Effector memory CD8-positive, alpha-beta T cell (primary cell): ENCODE data around the gene SCTR.

Experiments used
- ATAC-seq: fragments of 150-1000 bp; cut with Tn5 transposase; replicated peaks from 2 replicates; pipeline ENCODE4 v1.10.0; 2021; ENCODE audit warnings: mild to moderate bottlenecking, moderate library complexity
- DNase-seq, 3 experiments: peaks; one replicate each; pipeline ENCODE4 v3.0.0; 2021
- H3K27ac Mint-ChIP-seq, 2 donors: one replicate each; pipeline ENCODE4 v1.8.0; 2022; ENCODE audit warnings: mild to moderate bottlenecking in 2 of 2, mixed read lengths in 2 of 2, moderate library complexity in 2 of 2
- H3K27me3 Mint-ChIP-seq, 2 donors: one replicate each; pipeline ENCODE4 v1.8.0; 2022; ENCODE audit warnings: mixed read lengths in 2 of 2
- H3K36me3 Mint-ChIP-seq: one replicate; pipeline ENCODE4 v1.8.0; 2022; ENCODE audit warnings: mild to moderate bottlenecking, moderate library complexity, mixed read lengths; ENCODE audit not compliant: insufficient read depth
- H3K4me1 Mint-ChIP-seq, 2 donors: one replicate each; pipeline ENCODE4 v1.8.0; 2022; ENCODE audit warnings: low read depth in 2 of 2, mixed read lengths in 2 of 2
- H3K4me3 Mint-ChIP-seq, 2 donors: one replicate each; pipeline ENCODE4 v1.8.0; 2022; ENCODE audit warnings: mild to moderate bottlenecking in 2 of 2, mixed read lengths in 2 of 2, moderate library complexity in 2 of 2
- H3K9me3 Mint-ChIP-seq, 2 donors: one replicate each; pipeline ENCODE4 v1.8.0; 2022; ENCODE audit warnings: mixed read lengths in 2 of 2

SCTR gene

DNA sequence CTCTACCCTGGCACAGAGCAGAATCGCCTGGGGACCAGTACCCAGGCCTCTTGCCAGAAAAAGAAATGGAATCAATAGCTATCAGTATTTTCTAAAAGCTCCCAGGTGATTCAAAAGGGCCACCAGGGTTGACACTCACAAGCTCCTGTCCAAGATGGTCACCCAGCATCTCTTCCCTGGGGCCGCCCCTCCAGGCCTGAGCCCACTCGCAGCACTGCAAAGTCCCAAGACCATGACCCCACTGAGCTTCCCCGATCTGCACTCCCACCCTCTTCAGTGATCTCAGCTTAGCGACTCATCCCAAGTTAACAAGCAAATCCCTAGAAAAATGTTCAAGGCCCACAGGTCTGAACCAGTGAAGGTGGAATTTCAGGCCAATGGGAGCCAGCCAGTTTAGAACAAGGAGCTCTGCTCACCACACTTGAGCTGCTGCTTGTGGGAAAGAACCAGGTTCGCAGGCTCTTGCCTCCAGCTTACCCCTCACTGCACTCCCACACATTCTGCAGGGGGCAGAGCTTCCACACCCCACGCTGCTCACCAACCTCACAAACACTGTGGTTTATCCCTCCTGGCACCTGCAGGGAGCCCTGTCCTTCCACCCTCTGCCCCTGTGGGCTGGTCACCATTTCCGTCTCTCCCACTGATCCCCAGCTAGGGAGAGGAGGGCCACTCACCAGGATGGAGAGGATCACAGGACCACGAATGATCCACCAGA, 72.8 kb downstream of the SCTR start:
- H3K36me3 Mint-ChIP-seq, result no peaks in the 10 kb centered on the region
- no peak overlapping the region for H3K27ac Mint-ChIP-seq
- H3K4me1 Mint-ChIP-seq, result no peaks in the 10 kb centered on the region
- no peaks in the 10 kb centered on the region for H3K9me3 Mint-ChIP-seq
- H3K4me3 Mint-ChIP-seq, result no peak overlapping the region
- ATAC-seq (no peak), DNase-seq (no peak)
- H3K27me3 Mint-ChIP-seq, result peaks cover 71 to 90% of the 10 kb centered on the region in 2 donors

DNA sequence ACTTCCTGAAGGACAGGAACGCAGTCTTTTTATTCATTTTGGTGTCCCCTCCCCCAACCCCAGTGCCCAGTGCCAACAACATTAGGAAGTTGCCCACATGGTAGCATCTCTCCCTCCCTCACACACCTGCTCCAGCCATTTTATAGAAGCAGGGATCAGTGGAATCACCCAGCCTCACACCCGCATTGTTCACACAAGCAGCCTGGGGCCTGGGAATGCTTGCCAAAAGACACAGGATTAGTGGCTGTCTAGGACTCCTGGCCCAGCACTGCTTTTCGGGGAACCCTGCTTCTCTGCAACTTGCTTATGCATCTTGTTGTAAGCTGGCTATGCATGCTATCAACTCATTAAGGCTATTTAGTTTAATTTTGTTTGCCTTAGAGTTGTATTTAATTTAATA, 74.8 kb downstream of the SCTR start:
- Mint-ChIP-seq H3K9me3 (no peaks in the 10 kb centered on the region), H3K4me1 (no peaks in the 10 kb centered on the region), H3K27ac (no peak overlapping the region), H3K4me3 (no peak overlapping the region), H3K36me3 (no peaks in the 10 kb centered on the region), H3K27me3 (peaks cover 63 to 83% of the 10 kb centered on the region in 2 donors)
- no peak for ATAC-seq
- no peak for DNase-seq

DNA sequence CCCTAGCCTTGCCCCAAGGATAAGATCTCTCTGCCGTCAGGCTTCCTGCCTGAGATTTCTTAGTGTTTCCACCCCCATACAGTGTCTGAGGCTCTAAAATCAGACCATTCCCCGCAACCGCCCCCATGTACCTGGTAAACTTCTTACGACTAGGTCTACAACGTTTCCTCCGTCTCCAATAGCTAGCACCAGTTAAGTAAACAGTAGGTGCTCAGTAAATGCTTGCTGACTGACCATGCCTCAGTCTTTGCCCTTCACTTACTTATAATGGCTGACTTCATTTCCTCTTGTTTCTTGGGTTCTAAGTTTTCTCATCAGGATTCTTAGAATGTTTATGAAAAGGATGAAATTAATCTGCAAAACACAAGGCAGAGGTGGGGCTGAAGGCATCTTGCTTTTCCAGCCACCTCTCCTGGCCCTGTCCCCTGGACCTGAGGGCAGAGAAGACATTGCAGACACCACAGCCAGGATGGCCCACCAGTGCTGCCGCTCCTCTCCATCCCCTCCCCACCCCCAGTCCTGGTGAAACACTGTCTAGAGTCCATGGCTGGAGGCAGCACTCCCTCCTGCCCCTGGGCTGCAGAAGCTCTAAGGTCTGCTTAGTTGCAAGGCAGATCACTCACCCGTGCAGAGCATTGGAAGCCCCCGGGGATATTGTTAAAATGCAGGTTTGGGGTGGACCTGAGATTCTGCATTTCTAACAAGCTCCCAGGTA, 75.7 kb downstream of the SCTR start:
- H3K27ac Mint-ChIP-seq, result no peak overlapping the region

DNA sequence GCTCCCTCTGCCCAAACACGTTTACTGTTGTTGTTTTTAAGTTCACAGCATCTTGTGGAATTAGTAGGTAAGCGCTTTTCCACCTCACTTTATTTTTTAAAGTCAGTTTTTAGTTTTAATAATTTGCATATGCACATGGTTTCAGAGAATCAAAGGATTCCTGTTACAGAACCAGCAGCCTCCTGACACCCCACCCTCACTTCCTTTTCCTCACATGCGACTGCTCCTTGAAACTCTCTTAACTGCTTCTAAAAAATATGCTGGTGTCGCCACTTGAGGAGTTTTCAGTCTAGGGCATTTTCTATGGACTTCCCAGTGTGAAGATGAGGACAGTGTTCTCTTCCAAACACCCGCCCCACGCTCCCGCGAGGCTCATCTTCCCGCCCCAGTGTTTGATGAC, 78.2 kb downstream of the SCTR start:
- H3K4me1 Mint-ChIP-seq, result no peaks in the 10 kb centered on the region
- no peak for DNase-seq

More for the DNA sequence above, 75.7 kb downstream of the SCTR start:
- no peak for ATAC-seq
- Mint-ChIP-seq H3K36me3 (no peaks in the 10 kb centered on the region), H3K4me1 (no peaks in the 10 kb centered on the region), H3K27me3 (peaks cover 56 to 76% of the 10 kb centered on the region in 2 donors), H3K4me3 (no peak overlapping the region), H3K9me3 (no peaks in the 10 kb centered on the region)
- no peak for DNase-seq

DNA sequence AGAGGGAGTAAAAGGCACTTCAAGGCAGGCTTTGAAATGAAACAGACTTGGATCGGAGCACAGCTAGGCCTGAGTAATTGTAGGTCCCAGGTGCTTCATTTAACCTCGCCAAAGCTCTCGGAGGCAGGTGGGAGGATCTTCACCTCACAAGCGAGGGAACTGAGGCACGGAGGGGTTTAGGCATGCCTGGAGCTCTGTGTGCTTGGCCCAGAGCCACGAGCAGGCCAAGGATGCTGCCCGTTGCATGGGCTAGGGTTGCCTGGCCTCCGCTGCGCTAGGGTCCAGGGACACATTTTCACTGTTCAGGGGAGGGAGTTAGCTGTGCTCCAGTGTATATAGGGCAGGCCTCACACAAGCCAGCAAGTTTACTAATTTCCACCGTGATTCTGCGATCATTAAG, 81.4 kb downstream of the SCTR start:
- no peak overlapping the region for H3K27ac Mint-ChIP-seq
- ATAC-seq, result no peak
- no peaks in the 10 kb centered on the region for H3K4me1 Mint-ChIP-seq
- no peak overlapping the region for H3K4me3 Mint-ChIP-seq
- peaks cover 35 to 55% of the 10 kb centered on the region in 2 donors for H3K27me3 Mint-ChIP-seq
- H3K36me3 Mint-ChIP-seq, result no peaks in the 10 kb centered on the region
- H3K9me3 Mint-ChIP-seq, result no peaks in the 10 kb centered on the region
- DNase-seq, result no peak

More for the DNA sequence above, 78.2 kb downstream of the SCTR start:
- Mint-ChIP-seq H3K9me3 (no peaks in the 10 kb centered on the region), H3K4me3 (no peak overlapping the region), H3K27me3 (peaks cover 31 to 58% of the 10 kb centered on the region in 2 donors), H3K27ac (no peak overlapping the region), H3K36me3 (no peaks in the 10 kb centered on the region)
- ATAC-seq, result no peak

DNA sequence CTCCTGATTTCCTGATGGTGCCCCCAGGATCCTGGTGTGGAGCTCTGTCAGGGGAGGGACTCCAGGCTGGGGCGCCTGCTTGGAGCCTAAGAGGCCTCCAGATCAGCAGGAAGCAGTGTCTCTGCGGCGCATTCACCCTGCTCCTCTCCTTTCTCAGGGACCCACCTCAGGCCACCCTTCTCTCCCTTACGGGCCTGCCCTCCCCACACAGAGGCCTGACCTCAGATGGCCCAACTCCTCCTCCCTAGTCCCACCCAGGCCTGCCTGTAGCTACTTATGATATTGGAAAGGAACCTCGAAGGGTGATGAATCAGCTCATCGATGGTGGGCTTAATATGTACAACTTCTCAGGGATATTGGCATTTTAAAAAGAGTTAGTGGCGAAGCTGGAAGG, 82.1 kb downstream of the SCTR start:
- H3K27me3 Mint-ChIP-seq, result peaks cover 32 to 55% of the 10 kb centered on the region in 2 donors
- H3K27ac Mint-ChIP-seq, result no peak overlapping the region
- ATAC-seq, result no peak
- H3K36me3 Mint-ChIP-seq, result no peaks in the 10 kb centered on the region
- DNase-seq, result no peak
- no peak overlapping the region for H3K4me3 Mint-ChIP-seq
- no peaks in the 10 kb centered on the region for H3K9me3 Mint-ChIP-seq
- no peaks in the 10 kb centered on the region for H3K4me1 Mint-ChIP-seq

DNA sequence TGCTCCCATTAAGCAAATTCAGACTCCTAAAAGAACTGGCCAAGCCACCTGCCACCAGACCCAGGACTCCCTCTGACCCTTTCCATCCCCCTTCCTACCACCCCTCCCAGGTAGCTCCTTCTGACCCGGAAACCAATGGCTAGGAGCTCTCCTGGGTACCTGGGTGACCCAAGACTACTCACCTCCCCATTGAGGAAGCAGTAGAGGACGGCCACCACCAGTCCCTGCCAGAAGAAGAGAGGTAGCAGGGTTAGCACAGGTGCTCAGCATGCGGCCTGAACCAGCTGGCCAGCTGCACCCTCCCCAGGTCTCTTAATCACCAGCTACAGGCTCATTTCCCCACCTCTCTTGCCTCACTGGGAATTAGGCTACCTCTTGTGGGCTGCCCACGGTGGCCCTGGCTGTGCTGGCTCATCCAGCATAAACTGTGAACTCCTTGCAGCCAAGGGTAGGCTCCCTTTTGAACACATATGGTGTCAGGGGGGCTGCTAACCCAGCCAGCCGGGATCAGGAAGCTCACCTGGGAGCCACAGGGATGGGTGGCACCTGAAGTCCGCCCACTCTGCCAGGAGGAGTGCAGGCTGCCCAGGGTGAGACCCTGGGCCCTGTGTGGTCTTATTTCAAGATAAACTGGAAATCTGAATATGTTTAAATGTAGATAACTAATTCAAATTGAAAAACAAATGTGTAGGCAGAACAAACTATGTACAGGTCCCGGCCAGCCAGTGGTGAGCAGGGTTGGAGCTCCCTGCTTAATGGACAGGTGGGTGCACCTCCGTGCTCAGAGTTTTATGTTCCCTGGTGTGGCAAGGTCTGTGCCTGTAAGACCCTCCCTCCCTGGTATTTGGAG, 82.7 kb downstream of the SCTR start:
- no peak overlapping the region for H3K27ac Mint-ChIP-seq
- H3K9me3 Mint-ChIP-seq, result no peaks in the 10 kb centered on the region
- H3K27me3 Mint-ChIP-seq, result peaks cover 25 to 55% of the 10 kb centered on the region in 2 donors
- ATAC-seq (no peak), DNase-seq (no peak)
- no peaks in the 10 kb centered on the region for H3K4me1 Mint-ChIP-seq
- H3K4me3 Mint-ChIP-seq, result no peak overlapping the region
- no peaks in the 10 kb centered on the region for H3K36me3 Mint-ChIP-seq

DNA sequence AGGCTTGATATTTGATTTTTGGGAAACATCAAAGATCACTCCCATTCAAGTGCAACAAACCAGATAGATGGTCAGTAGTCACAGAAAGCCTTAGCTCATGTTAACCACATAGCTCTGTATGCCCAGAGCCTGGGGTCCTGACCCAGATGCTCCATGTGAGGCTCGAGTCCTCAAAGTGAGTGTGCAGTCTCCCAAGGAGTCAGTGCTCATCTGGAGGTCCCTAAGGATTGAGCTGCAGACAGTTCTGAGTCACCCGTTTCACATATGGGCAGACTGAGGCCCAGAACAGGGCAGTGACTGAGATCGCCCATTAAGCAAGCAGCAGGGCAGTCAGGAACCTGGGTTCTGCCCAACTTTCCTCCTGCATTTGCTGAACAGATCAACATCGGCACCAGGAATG, 83.4 kb downstream of the SCTR start:
- Mint-ChIP-seq H3K27me3 (peaks cover 27 to 56% of the 10 kb centered on the region in 2 donors), H3K36me3 (no peaks in the 10 kb centered on the region), H3K27ac (no peak overlapping the region), H3K4me3 (no peak overlapping the region), H3K4me1 (no peaks in the 10 kb centered on the region), H3K9me3 (no peaks in the 10 kb centered on the region)
- no peak for DNase-seq
- ATAC-seq, result no peak

DNA sequence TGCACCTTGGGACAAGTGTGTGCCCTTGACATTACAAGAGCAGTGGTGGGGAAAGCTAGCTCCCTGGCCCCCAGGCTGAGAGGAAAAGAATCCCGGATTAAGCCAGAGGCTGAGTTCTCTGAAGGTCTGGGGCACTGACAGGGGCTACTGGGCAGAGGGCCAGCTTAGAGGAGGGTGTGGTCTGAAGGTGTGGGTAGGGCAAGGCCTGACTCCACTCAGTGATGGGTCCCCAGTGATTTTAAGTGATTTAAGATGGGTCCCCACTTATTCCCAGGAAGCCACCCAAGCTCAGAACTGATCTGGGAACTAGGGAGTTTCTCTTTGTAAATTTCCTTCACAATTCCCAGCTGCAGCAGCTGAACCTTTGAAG, 83.8 kb downstream of the SCTR start:
- DNase-seq, result no peak
- no peak overlapping the region for H3K27ac Mint-ChIP-seq
- H3K36me3 Mint-ChIP-seq, result no peaks in the 10 kb centered on the region
- peaks cover 31 to 60% of the 10 kb centered on the region in 2 donors for H3K27me3 Mint-ChIP-seq
- H3K4me1 Mint-ChIP-seq, result no peaks in the 10 kb centered on the region
- H3K9me3 Mint-ChIP-seq, result no peaks in the 10 kb centered on the region
- no peak overlapping the region for H3K4me3 Mint-ChIP-seq
- no peak for ATAC-seq

DNA sequence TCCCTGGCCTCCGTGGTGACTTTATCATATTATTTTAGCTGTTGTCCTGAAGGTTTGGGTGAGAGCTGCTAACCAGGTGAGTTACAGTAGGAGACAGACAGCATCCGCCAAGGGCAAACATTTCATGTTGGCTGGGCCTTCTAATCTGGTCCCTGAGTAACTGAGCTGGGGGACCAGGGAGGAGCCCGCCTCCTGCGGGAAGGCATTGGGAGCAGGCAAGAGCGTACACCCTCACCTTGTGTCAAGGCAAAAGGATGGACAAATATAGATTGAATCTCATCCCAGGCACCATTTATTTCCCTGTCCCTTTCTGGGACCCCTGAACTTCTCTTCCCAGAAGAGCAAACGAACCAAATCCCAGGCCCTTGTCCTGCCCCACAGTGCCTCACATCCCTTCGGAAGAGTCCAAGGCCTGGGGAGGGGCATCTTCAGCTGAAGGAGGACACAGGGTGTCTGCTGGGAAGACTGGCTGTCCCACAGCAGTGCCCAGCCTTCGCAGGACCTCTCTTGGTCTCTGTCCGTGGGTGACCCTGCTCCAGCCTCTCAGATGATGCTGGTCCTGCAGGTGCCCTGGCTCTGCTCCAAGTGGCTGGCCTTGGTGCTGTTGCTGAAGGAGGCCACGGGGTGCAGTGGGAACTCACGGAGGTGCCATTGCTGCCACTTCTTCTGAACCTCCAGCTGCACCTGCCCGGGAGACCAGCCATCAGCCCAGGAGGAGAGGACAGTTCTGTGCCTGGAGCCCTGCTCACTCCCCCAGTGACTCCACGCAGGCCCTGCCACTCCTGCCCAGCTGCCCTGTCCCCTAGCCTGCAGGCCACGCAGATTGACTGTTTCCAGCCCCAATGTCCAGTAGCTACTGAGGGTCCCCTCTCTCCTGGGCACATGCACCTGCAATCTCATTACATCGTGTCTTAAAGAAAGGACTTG, 84.4 kb downstream of the SCTR start:
- DNase-seq (no peak), ATAC-seq (no peak)
- Mint-ChIP-seq H3K27ac (no peak overlapping the region), H3K27me3 (peaks cover 34 to 66% of the 10 kb centered on the region in 2 donors), H3K4me3 (no peak overlapping the region), H3K9me3 (no peaks in the 10 kb centered on the region), H3K36me3 (no peaks in the 10 kb centered on the region), H3K4me1 (no peaks in the 10 kb centered on the region)

DNA sequence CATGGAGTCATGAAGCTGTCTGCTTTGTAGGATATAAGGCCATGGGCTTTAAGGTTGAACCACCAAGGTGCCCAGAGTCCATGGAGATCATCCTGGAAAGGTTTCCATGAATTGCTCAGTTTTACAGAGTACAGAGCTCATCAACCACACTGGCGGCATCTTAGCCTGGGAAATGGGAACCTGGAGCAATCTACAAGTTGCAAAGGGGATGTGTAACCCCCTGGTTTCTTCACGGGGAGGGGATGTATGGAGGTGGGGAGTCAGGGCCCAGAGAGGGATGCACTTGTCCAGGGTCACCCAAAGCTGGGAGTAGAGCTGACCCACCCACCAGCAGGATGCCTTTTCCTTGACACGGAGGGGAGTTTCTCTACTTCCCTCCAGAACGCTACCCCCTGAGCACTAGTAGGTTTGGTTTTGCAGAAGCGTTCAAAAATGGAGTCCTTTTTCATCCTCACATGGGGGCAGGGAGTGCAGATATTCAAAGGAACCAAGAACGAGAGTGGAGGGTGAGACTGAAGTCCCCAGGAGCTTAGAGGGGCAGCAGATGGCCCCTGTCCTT, 85.5 kb downstream of the SCTR start:
- ATAC-seq, result no peak
- Mint-ChIP-seq H3K9me3 (no peaks in the 10 kb centered on the region), H3K4me1 (no peaks in the 10 kb centered on the region), H3K36me3 (no peaks in the 10 kb centered on the region), H3K27me3 (peaks cover 42 to 76% of the 10 kb centered on the region in 2 donors), H3K4me3 (no peak overlapping the region), H3K27ac (no peak overlapping the region)
- DNase-seq, result no peak

DNA sequence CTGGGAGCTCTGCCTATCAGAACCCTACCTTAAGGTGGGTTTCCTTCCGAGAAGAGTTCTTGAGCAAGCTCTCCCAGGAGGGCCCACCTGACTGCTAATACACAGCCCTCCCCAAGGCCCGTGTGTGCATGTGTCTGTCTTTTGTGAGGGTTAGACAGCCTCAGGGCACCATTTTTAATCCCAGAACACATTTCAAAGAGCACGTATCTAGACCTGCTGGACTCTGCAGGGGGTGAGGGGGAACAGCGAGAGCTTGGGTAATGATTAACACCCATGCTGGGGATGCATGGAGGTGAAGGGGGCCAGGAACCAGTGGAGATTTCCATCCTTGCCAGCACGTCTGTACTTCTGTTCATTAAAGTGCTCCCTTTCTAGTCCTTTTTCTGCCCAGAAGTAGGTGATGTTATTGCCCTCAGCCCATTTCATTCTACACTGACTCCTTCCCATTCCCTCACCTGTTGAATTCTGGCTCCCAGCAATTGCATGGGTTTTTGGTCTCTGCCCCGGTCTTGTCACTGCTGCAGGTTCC, 86.1 kb downstream of the SCTR start:
- no peak overlapping the region for H3K27ac Mint-ChIP-seq
- no peak overlapping the region for H3K4me3 Mint-ChIP-seq
- no peak for DNase-seq
- no peaks in the 10 kb centered on the region for H3K4me1 Mint-ChIP-seq
- H3K27me3 Mint-ChIP-seq, result peaks cover 47 to 82% of the 10 kb centered on the region in 2 donors
- ATAC-seq, result no peak
- no peaks in the 10 kb centered on the region for H3K9me3 Mint-ChIP-seq
- no peaks in the 10 kb centered on the region for H3K36me3 Mint-ChIP-seq
